ENCODE measurements around the gene LZTS2.

Gene LZTS2, protein sequence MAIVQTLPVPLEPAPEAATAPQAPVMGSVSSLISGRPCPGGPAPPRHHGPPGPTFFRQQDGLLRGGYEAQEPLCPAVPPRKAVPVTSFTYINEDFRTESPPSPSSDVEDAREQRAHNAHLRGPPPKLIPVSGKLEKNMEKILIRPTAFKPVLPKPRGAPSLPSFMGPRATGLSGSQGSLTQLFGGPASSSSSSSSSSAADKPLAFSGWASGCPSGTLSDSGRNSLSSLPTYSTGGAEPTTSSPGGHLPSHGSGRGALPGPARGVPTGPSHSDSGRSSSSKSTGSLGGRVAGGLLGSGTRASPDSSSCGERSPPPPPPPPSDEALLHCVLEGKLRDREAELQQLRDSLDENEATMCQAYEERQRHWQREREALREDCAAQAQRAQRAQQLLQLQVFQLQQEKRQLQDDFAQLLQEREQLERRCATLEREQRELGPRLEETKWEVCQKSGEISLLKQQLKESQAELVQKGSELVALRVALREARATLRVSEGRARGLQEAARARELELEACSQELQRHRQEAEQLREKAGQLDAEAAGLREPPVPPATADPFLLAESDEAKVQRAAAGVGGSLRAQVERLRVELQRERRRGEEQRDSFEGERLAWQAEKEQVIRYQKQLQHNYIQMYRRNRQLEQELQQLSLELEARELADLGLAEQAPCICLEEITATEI

DNA sequence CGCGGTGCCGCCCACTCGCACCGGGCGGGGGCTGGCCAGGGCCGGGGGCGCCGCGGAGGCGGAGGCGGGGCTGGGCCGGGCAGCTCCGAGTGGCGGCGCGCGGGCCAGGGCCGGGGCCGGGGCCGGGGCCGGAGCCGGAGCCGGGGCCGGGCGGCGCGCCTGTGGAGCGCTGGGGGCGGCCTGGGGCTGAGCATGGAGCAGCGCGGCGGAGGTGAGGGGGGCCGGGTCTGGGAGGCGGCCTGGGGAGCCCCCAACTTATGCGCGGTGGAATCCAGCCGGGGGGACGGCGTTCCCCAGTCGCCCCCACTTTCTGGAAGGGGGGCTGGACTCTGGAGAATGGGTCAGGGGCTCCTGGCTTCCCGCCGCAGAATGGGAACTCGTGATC lies at the start of gene LZTS2:
Gene LZTS2 (plus strand): TSS at position 67 of the 385 bp plus-strand sequence. CDS start 2,731 bp downstream, outside the sequence.
- Histone ChIP-seq H2AFZ (ENCODE audit: low read length) (peak within 1 kb of the TSS; percentile 99), H3K27me3 (ENCODE audit: insufficient read depth, low read length, poor library complexity, severe bottlenecking) (no peaks in the 10 kb centered on the region), H3K9me3 (ENCODE audit: insufficient read depth, low read depth, low read length) (no peaks in the 10 kb centered on the region), H4K20me1 (ENCODE audit: insufficient read depth, low read length, poor library complexity, severe bottlenecking) (peaks cover 4% of the 10 kb centered on the region), H3K79me2 (ENCODE audit: insufficient read depth, low read length) (peaks cover 43% of the 10 kb centered on the region), H3K4me3 (ENCODE audit: low read length, poor library complexity, severe bottlenecking) (peak within 1 kb of the TSS; percentile 91), H3K36me3 (ENCODE audit: insufficient read depth, low read length) (no peaks in the 10 kb centered on the region; the same call in 1 of the 2 replicates), H3K9ac (ENCODE audit: low read depth, low read length, poor library complexity, severe bottlenecking) (peak within 1 kb of the TSS; percentile 92), H3K9me2 (replicated peaks; ENCODE audit: low read depth, low read length) (no peaks in the 10 kb centered on the region), H3K4me1 (ENCODE audit: insufficient read depth, low read length, poor library complexity, severe bottlenecking) (peaks cover 37% of the 10 kb centered on the region), H3K4me2 (ENCODE audit: low read depth, low read length, poor library complexity, severe bottlenecking) (peak within 1 kb of the TSS; percentile 98), H3F3A (ENCODE audit: low read depth) (no peaks in the 10 kb centered on the region)
- TF ChIP-seq CTCF (conservative IDR thresholded peaks at IDR 0.05; ENCODE audit: low read length) (no peak), EZH2phosphoT487 (IDR thresholded peaks at IDR 0.05; ENCODE audit: borderline replicate concordance) (no peak)

- H3K4me3 ChIP-seq (ENCODE audit: low read length, poor library complexity, severe bottlenecking) = no peak overlapping the region
- TF ChIP-seq EZH2phosphoT487 (IDR thresholded peaks at IDR 0.05; ENCODE audit: borderline replicate concordance) = no peak
- no peak for TF ChIP-seq CTCF (conservative IDR thresholded peaks at IDR 0.05; ENCODE audit: low read length)
- H3K4me1 ChIP-seq (ENCODE audit: insufficient read depth, low read length, poor library complexity, severe bottlenecking) = no peaks in the 10 kb centered on the region
- no peaks in the 10 kb centered on the region for H3K79me2 ChIP-seq (ENCODE audit: insufficient read depth, low read length)
- no peak overlapping the region for H3K9ac ChIP-seq (ENCODE audit: low read depth, low read length, poor library complexity, severe bottlenecking)
- no peak overlapping the region for H3K4me2 ChIP-seq (ENCODE audit: low read depth, low read length, poor library complexity, severe bottlenecking)
- H3K9me2 ChIP-seq (replicated peaks; ENCODE audit: low read depth, low read length) = no peaks in the 10 kb centered on the region
- no peaks in the 10 kb centered on the region for H3K27me3 ChIP-seq (ENCODE audit: insufficient read depth, low read length, poor library complexity, severe bottlenecking)
- no peaks in the 10 kb centered on the region for H3F3A ChIP-seq (ENCODE audit: low read depth)
- H3K36me3 ChIP-seq (ENCODE audit: insufficient read depth, low read length) = peaks cover 72% of the 10 kb centered on the region
- H3K9me3 ChIP-seq (ENCODE audit: insufficient read depth, low read depth, low read length) = no peaks in the 10 kb centered on the region
- no peak overlapping the region for H2AFZ ChIP-seq (ENCODE audit: low read length)
- no peaks in the 10 kb centered on the region for H4K20me1 ChIP-seq (ENCODE audit: insufficient read depth, low read length, poor library complexity, severe bottlenecking)
These were observed 39.4 kb upstream of the LZTS2 start for GRCh38 chr10:100960251-100960650.

DNA sequence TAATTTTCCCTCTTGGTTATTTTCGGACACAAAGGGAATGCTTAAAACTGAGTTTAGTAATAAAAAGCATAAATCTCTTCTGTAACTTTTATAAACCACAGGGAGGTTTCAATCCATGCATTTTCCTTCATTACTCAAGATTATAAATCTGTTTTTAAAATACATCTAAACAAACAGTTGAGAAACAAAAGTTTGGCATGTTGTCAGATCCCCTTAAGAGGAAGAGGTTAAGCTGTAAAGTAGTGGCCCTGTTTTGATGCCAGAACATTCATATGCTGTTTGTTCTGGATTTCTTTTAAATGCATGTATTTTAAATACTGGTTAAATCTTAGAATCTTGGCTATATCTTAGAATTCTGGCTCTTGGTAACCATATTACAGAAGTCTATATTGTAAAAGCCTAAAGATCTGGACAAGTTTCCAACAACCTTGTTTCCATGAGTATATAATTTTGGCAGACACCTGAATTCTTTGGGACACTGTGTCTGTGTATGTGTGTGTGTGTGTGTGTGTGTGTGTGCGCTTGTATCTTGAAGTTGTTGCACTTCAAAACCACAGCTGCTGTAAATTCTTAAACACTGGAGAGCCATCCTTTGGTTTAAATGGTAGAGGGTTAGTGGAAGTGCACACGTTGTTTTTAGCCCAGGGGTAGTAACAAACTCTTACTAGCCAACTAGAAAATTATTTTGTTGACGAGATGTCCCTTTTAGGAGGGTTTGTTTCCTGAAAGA lies 37.1 kb upstream of the LZTS2 start:
- Histone ChIP-seq H3K4me1 (ENCODE audit: insufficient read depth, low read length, poor library complexity, severe bottlenecking) (no peaks in the 10 kb centered on the region), H3K27me3 (ENCODE audit: insufficient read depth, low read length, poor library complexity, severe bottlenecking) (no peaks in the 10 kb centered on the region), H2AFZ (ENCODE audit: low read length) (no peak overlapping the region), H3K9ac (ENCODE audit: low read depth, low read length, poor library complexity, severe bottlenecking) (no peak overlapping the region), H3K4me3 (ENCODE audit: low read length, poor library complexity, severe bottlenecking) (no peak overlapping the region), H3K79me2 (ENCODE audit: insufficient read depth, low read length) (no peaks in the 10 kb centered on the region), H3K36me3 (ENCODE audit: insufficient read depth, low read length) (peaks cover 61% of the 10 kb centered on the region), H4K20me1 (ENCODE audit: insufficient read depth, low read length, poor library complexity, severe bottlenecking) (no peaks in the 10 kb centered on the region), H3K9me3 (ENCODE audit: insufficient read depth, low read depth, low read length) (no peaks in the 10 kb centered on the region), H3K9me2 (replicated peaks; ENCODE audit: low read depth, low read length) (no peaks in the 10 kb centered on the region), H3K4me2 (ENCODE audit: low read depth, low read length, poor library complexity, severe bottlenecking) (no peak overlapping the region), H3F3A (ENCODE audit: low read depth) (no peaks in the 10 kb centered on the region)
- TF ChIP-seq EZH2phosphoT487 (IDR thresholded peaks at IDR 0.05; ENCODE audit: borderline replicate concordance) (no peak), CTCF (conservative IDR thresholded peaks at IDR 0.05; ENCODE audit: low read length) (no peak)
